Measurements from ENCODE around the gene RABL6.
"Not testable (repeated sequence)": the region's sequence is repeated elsewhere in the genome, so short reads cannot be mapped to it uniquely, and the experiment has no call there.

The RABL6 gene

GRCh38 chr9:136784997-136785361 is 22.8 kb upstream of the RABL6 start:
- Histone ChIP-seq H3K9ac (ENCODE audit: insufficient read length) (no peak overlapping the region), H3K27ac (no peak overlapping the region)
- DNase-seq (ENCODE audit: low read depth, low spot score) = no peak

GRCh38 chr9:136785565-136786355 is 22.0 kb upstream of the RABL6 start:
- H3K9me3 ChIP-seq (ENCODE audit: low read depth, low read length); H3K4me3 ChIP-seq; H3K9ac ChIP-seq (ENCODE audit: insufficient read length); DNase-seq (ENCODE audit: low read depth, low spot score); H3K36me3 ChIP-seq (ENCODE audit: insufficient read depth, low read length); H3K27ac ChIP-seq: not testable (repeated sequence)

More at GRCh38 chr9:136784997-136785361, 22.8 kb upstream of the RABL6 start:
- Histone ChIP-seq H3K4me3 (no peak overlapping the region), H3K36me3 (ENCODE audit: insufficient read depth, low read length) (no peaks in the 10 kb centered on the region), H3K9me3 (ENCODE audit: low read depth, low read length) (no peaks in the 10 kb centered on the region)
- TF ChIP-seq POLR2AphosphoS5 (IDR thresholded peaks at IDR 0.05; ENCODE audit: borderline replicate concordance, low read depth, low read length) (no peak), FOXP2 (optimal IDR thresholded peaks at IDR 0.05; ENCODE audit: control extremely low read depth, extremely low read length, insufficient read depth) (no peak), EZH2 (IDR thresholded peaks at IDR 0.05) (no peak)

GRCh38 chr9:136786451-136786850 is 21.3 kb upstream of the RABL6 start:
- Histone ChIP-seq H3K36me3 (ENCODE audit: insufficient read depth, low read length) (no peaks in the 10 kb centered on the region), H3K9ac (ENCODE audit: insufficient read length) (no peak overlapping the region), H3K9me3 (ENCODE audit: low read depth, low read length) (no peaks in the 10 kb centered on the region), H3K27ac (no peak overlapping the region), H3K4me3 (no peak overlapping the region)
- no peak for DNase-seq (ENCODE audit: low read depth, low spot score)
- TF ChIP-seq POLR2AphosphoS5 (IDR thresholded peaks at IDR 0.05; ENCODE audit: borderline replicate concordance, low read depth, low read length) (no peak), EZH2 (IDR thresholded peaks at IDR 0.05) (no peak), FOXP2 (optimal IDR thresholded peaks at IDR 0.05; ENCODE audit: control extremely low read depth, extremely low read length, insufficient read depth) (no peak)

- H3K27ac ChIP-seq; DNase-seq (ENCODE audit: low read depth, low spot score); H3K4me3 ChIP-seq; H3K9me3 ChIP-seq (ENCODE audit: low read depth, low read length); H3K9ac ChIP-seq (ENCODE audit: insufficient read length); H3K36me3 ChIP-seq (ENCODE audit: insufficient read depth, low read length): not testable (repeated sequence)
Observed at GRCh38 chr9:136786983-136787382, 20.8 kb upstream of the RABL6 start.

- no peak overlapping the region for H3K27ac ChIP-seq
- H3K4me3 ChIP-seq = peak overlapping the region; percentile 44
Observed at GRCh38 chr9:136787690-136788400, 19.9 kb upstream of the RABL6 start.

GRCh38 chr9:136788644-136789522 is 18.9 kb upstream of the RABL6 start:
- not testable (repeated sequence) for H3K4me3 ChIP-seq; H3K36me3 ChIP-seq (ENCODE audit: insufficient read depth, low read length); H3K9ac ChIP-seq (ENCODE audit: insufficient read length); DNase-seq (ENCODE audit: low read depth, low spot score); H3K9me3 ChIP-seq (ENCODE audit: low read depth, low read length); H3K27ac ChIP-seq

More at GRCh38 chr9:136787690-136788400, 19.9 kb upstream of the RABL6 start:
- Histone ChIP-seq H3K9ac (ENCODE audit: insufficient read length) (no peak overlapping the region), H3K9me3 (ENCODE audit: low read depth, low read length) (no peaks in the 10 kb centered on the region), H3K36me3 (ENCODE audit: insufficient read depth, low read length) (no peaks in the 10 kb centered on the region)
- DNase-seq (ENCODE audit: low read depth, low spot score) = no peak
- TF ChIP-seq FOXP2 (optimal IDR thresholded peaks at IDR 0.05; ENCODE audit: control extremely low read depth, extremely low read length, insufficient read depth) = no peak
- TF ChIP-seq EZH2 (IDR thresholded peaks at IDR 0.05) = no peak
- no peak for TF ChIP-seq POLR2AphosphoS5 (IDR thresholded peaks at IDR 0.05; ENCODE audit: borderline replicate concordance, low read depth, low read length)

- Histone ChIP-seq H3K36me3 (ENCODE audit: insufficient read depth, low read length) (no peaks in the 10 kb centered on the region), H3K4me3 (no peak overlapping the region), H3K27ac (no peak overlapping the region), H3K9ac (ENCODE audit: insufficient read length) (no peak overlapping the region), H3K9me3 (ENCODE audit: low read depth, low read length) (no peaks in the 10 kb centered on the region)
- DNase-seq (ENCODE audit: low read depth, low spot score) = no peak
- no peak for TF ChIP-seq POLR2AphosphoS5 (IDR thresholded peaks at IDR 0.05; ENCODE audit: borderline replicate concordance, low read depth, low read length)
- TF ChIP-seq EZH2 (IDR thresholded peaks at IDR 0.05) = no peak
- no peak for TF ChIP-seq FOXP2 (optimal IDR thresholded peaks at IDR 0.05; ENCODE audit: control extremely low read depth, extremely low read length, insufficient read depth)
Observed at GRCh38 chr9:136789523-136789937, 18.2 kb upstream of the RABL6 start.

GRCh38 chr9:136790640-136791515 is 16.9 kb upstream of the RABL6 start, which contains the start of gene TMEM141:
Gene TMEM141, plus strand, starts transcription at chr9:136791344. Its CDS starts 27 bp downstream, at chr9:136791371.
- DNase-seq (ENCODE audit: low read depth, low spot score) = peak; percentile 89
- Histone ChIP-seq H3K4me3 (peak within 1 kb of the TSS; percentile 97), H3K36me3 (ENCODE audit: insufficient read depth, low read length) (no peaks in the 10 kb centered on the region), H3K27ac (peak within 1 kb of the TSS; percentile 83), H3K9me3 (ENCODE audit: low read depth, low read length) (no peaks in the 10 kb centered on the region), H3K9ac (ENCODE audit: insufficient read length) (peak within 1 kb of the TSS; percentile 93)
- TF ChIP-seq FOXP2 (optimal IDR thresholded peaks at IDR 0.05; ENCODE audit: control extremely low read depth, extremely low read length, insufficient read depth) = no peak
- TF ChIP-seq POLR2AphosphoS5 (IDR thresholded peaks at IDR 0.05; ENCODE audit: borderline replicate concordance, low read depth, low read length) = peak; percentile 94

Measured in SK-N-MC (cell line).